Memory B cell (primary cell): ENCODE data around the gene DDX21.
"Not testable (repeated sequence)": the region's sequence is repeated elsewhere in the genome, so short reads cannot be mapped to it uniquely, and the experiment has no call there.

ENCODE experiments used
- ATAC-seq: fragments of 150-1000 bp; cut with Tn5 transposase; 2 replicates; pipeline ENCODE4 v1.10.0; 2021; ENCODE audit warnings: low read depth, mild to moderate bottlenecking, moderate library complexity
- DNase-seq, 2 donors: peaks; one replicate each; pipeline ENCODE4 v3.0.0; 2022; ENCODE audit warnings: low spot score in 2 of 2
- H3K27ac Mint-ChIP-seq: one replicate; pipeline ENCODE4 v1.8.0; 2022; ENCODE audit warnings: mild to moderate bottlenecking, moderate library complexity, mixed read lengths
- H3K27me3 Mint-ChIP-seq: one replicate; pipeline ENCODE4 v1.8.0; 2022; ENCODE audit warnings: mixed read lengths
- H3K36me3 Mint-ChIP-seq: one replicate; pipeline ENCODE4 v1.8.0; 2022; ENCODE audit warnings: mild to moderate bottlenecking, mixed read lengths
- H3K4me1 Mint-ChIP-seq: one replicate; pipeline ENCODE4 v1.8.0; 2022; ENCODE audit warnings: mixed read lengths
- H3K4me3 Mint-ChIP-seq: one replicate; pipeline ENCODE4 v1.8.0; 2022; ENCODE audit warnings: mild to moderate bottlenecking, moderate library complexity, mixed read lengths
- H3K9me3 Mint-ChIP-seq: one replicate; pipeline ENCODE4 v1.8.0; 2022; ENCODE audit warnings: mixed read lengths

DDX21 gene

DNA sequence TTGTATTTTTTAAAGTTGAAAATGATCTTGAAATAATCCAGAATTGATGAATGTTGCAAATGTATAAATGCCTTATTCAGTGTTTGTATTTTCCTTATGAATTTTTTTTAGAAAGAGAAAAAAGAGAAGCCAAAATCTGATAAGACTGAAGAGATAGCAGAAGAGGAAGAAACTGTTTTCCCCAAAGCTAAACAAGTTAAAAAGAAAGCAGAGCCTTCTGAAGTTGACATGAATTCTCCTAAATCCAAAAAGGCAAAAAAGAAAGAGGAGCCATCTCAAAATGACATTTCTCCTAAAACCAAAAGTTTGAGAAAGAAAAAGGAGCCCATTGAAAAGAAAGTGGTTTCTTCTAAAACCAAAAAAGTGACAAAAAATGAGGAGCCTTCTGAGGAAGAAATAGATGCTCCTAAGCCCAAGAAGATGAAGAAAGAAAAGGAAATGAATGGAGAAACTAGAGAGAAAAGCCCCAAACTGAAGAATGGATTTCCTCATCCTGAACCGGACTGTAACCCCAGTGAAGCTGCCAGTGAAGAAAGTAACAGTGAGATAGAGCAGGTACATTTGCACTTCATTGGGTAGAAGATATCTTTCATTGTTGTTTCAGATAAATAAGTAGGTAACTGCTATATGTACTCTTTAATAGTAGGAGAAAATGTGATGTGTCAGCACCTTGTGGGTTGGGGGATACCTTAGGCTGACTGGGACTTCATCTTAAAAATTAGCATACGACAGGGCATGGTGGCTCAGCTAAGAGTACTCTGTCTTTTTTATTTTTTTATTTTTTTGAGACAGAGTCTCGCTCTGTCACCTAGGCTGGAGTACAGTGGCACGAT is 3.9 kb downstream of the DDX21 start:
- Mint-ChIP-seq H3K27me3 (no peaks in the 10 kb centered on the region), H3K27ac (peak overlapping the region; percentile 48), H3K4me3 (no peak overlapping the region), H3K36me3 (peaks cover 21% of the 10 kb centered on the region), H3K4me1 (peaks cover 26% of the 10 kb centered on the region), H3K9me3 (no peaks in the 10 kb centered on the region)
- DNase-seq (no peak), ATAC-seq (no peak)

- no peaks in the 10 kb centered on the region for H3K27me3 Mint-ChIP-seq
Measured at GRCh38 chr10:68963151-68963550, 7.2 kb downstream of the DDX21 start.

DNA sequence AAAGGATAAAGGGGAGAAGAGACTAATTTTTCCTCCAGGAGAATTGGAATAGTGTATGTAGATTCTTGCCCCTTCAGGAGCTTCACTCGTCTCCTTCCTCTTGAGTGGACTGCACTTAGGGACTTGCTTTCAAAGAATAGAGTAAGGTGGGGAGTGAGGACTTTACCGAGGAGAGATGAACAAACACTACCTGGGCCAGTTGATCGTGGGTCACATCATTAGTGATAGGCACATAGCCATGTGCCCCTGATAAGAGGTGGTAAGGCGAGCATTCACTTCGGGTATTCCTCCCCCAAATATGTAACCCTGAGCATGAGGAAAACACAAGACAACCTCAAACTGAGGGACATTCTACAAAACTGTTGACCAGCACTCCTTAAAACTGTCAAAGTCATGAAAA is 18.0 kb downstream of the DDX21 start:
- Mint-ChIP-seq H3K4me3 (no peak overlapping the region), H3K4me1 (peaks cover 2% of the 10 kb centered on the region), H3K9me3 (no peaks in the 10 kb centered on the region), H3K36me3 (peaks cover 42% of the 10 kb centered on the region), H3K27ac (no peak overlapping the region), H3K27me3 (no peaks in the 10 kb centered on the region)
- ATAC-seq (no peak), DNase-seq (no peak)

More at GRCh38 chr10:68963151-68963550, 7.2 kb downstream of the DDX21 start:
- no peaks in the 10 kb centered on the region for H3K9me3 Mint-ChIP-seq
- peaks cover 24% of the 10 kb centered on the region for H3K36me3 Mint-ChIP-seq
- peaks cover 15% of the 10 kb centered on the region for H3K4me1 Mint-ChIP-seq
- no peak overlapping the region for H3K4me3 Mint-ChIP-seq
- no peak overlapping the region for H3K27ac Mint-ChIP-seq
- ATAC-seq (no peak), DNase-seq (no peak)

DNA sequence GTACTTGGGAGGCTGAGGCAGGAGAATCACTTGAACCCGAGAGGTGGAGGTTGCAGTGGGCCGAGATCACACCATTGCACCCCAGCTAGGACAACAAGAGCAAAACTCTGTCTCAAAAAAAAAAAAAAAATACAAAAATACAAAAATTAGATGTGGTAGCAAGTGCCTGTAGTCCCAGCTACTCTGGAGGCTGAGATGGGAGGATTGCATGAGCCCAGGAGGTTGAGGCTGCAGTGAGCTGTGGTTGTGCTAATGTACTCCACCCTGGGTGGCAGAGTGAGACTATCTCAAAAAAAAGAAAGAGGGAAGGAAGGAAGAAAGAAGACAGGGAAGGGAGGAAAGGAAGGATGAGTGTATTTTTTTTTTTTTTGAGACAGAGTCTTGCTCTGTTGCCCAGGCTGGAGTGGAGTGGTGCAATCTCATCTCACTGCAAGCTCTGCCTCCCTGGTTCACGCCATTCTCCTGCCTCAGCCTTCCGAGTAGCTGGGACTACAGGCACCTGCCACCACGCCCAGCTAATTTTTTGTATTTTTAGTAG is 20.0 kb downstream of the DDX21 start:
- H3K36me3 Mint-ChIP-seq: peaks cover 39% of the 10 kb centered on the region
- not testable (repeated sequence) for ATAC-seq, H3K4me3 Mint-ChIP-seq, DNase-seq, H3K4me1 Mint-ChIP-seq, H3K27me3 Mint-ChIP-seq, H3K9me3 Mint-ChIP-seq
- peak overlapping the region; percentile 63 for H3K27ac Mint-ChIP-seq

DNA sequence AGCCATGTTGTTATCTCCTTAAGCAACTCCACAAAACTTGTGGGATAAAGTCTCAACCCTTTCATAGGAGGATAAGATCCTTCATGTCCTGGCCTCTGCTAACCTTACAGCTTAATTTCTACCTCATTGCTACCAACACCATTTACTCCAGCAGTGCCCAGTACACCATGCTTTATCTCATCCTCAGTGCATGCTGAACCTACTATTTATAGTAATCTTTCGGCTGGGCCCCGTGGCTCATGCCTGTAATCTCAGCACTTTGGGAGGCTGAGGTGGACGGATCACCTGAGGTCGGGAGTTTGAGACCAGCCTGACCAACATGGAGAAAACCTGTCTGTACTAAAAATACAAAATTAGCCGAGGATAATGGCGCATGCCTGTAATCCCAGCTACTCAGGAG is 23.8 kb downstream of the DDX21 start:
- not testable (repeated sequence) for H3K27ac Mint-ChIP-seq, H3K4me1 Mint-ChIP-seq, H3K27me3 Mint-ChIP-seq, ATAC-seq, H3K4me3 Mint-ChIP-seq, DNase-seq, H3K9me3 Mint-ChIP-seq
- peaks cover 29% of the 10 kb centered on the region for H3K36me3 Mint-ChIP-seq

- no peak overlapping the region for H3K27ac Mint-ChIP-seq
- DNase-seq (no peak), ATAC-seq (peak; percentile 57)
- peaks cover 26% of the 10 kb centered on the region for H3K36me3 Mint-ChIP-seq
- H3K4me1 Mint-ChIP-seq: no peaks in the 10 kb centered on the region
- no peak overlapping the region for H3K4me3 Mint-ChIP-seq
- H3K9me3 Mint-ChIP-seq: no peaks in the 10 kb centered on the region
- no peaks in the 10 kb centered on the region for H3K27me3 Mint-ChIP-seq
Measured at GRCh38 chr10:68981074-68981473, 25.1 kb downstream of the DDX21 start.

GRCh38 chr10:68982389-68982788 is 26.4 kb downstream of the DDX21 start:
- H3K36me3 Mint-ChIP-seq: peaks cover 22% of the 10 kb centered on the region
- no peaks in the 10 kb centered on the region for H3K9me3 Mint-ChIP-seq
- DNase-seq: no peak
- H3K27ac Mint-ChIP-seq: peak overlapping the region; percentile 32
- ATAC-seq: no peak
- no peaks in the 10 kb centered on the region for H3K4me1 Mint-ChIP-seq
- no peak overlapping the region for H3K4me3 Mint-ChIP-seq
- H3K27me3 Mint-ChIP-seq: no peaks in the 10 kb centered on the region

DNA sequence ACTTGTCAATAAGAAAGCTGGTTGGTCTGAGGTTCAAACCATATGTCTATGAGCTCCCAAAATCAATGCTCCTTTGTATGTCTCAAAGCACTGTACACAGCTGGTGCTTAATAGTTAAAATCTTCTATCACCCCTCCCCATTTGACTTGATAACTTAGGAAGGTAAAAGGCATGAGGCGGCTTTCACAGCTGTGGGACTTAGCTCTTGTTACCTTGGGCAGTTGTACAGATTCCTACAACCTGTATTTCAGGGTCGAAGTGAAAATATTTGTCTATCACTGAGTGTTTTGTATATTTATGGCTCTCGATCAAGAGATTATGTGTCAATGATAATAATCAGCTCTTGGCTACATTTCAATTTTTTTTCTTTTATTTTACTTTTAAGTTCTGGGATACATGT is 31.6 kb downstream of the DDX21 start:
- H3K27me3 Mint-ChIP-seq: no peaks in the 10 kb centered on the region
- H3K9me3 Mint-ChIP-seq: no peaks in the 10 kb centered on the region
- no peak for ATAC-seq
- H3K4me1 Mint-ChIP-seq: peaks cover 22% of the 10 kb centered on the region
- no peak overlapping the region for H3K27ac Mint-ChIP-seq
- peaks cover 8% of the 10 kb centered on the region for H3K36me3 Mint-ChIP-seq
- H3K4me3 Mint-ChIP-seq: peak overlapping the region; percentile 99
- no peak for DNase-seq

GRCh38 chr10:68988530-68989316 is 32.8 kb downstream of the DDX21 start, which contains the start of gene KIFBP:
TSS of gene KIFBP (plus strand) at chr10:68988803. CDS start at chr10:68988833, 30 bp downstream.
- peaks cover 5% of the 10 kb centered on the region for H3K36me3 Mint-ChIP-seq
- H3K4me1 Mint-ChIP-seq: peaks cover 28% of the 10 kb centered on the region
- peak; percentile 60 to 61 for DNase-seq
- H3K27ac Mint-ChIP-seq: peak within 1 kb of the TSS; percentile 84
- ATAC-seq: peak; percentile 79
- no peaks in the 10 kb centered on the region for H3K9me3 Mint-ChIP-seq
- H3K27me3 Mint-ChIP-seq: no peaks in the 10 kb centered on the region
- peak within 1 kb of the TSS; percentile 99 for H3K4me3 Mint-ChIP-seq

DNA sequence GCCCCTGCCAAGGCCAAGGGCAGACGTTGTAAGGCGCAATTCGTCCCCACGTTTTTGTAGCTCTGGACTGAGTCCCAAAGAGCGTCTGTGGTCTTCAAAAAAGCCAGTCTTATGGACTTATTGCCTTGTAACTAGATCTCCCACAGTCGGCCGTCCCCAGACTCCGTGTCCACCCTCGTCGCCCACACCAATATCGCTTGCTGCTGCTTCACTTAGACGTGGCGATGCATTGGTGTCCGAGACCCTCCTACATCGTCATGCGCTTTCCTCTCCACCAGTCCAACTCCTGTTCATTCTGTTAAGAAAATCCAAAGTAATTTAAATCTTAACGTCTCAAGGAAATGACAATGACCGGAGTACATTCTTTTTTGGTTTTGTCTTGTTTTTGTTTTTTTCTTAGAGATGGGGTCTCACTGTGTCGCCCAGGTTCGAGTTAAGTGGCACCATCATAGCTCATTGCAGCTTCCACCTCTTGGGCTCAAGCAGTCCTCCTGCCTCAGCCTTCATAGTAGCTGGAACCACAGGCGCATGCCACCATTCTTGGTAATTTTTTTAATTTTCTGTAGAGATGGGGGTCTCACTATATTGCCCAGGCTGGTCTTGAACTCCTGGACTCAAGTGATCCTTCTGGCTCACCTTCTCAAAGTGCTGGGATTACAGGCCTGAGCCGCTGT is 33.5 kb downstream of the DDX21 start:
- peaks cover 28% of the 10 kb centered on the region for H3K4me1 Mint-ChIP-seq
- DNase-seq: no peak
- peak overlapping the region; percentile 67 for H3K27ac Mint-ChIP-seq
- peak overlapping the region; percentile 99 for H3K4me3 Mint-ChIP-seq
- no peak for ATAC-seq
- H3K27me3 Mint-ChIP-seq: no peaks in the 10 kb centered on the region
- H3K36me3 Mint-ChIP-seq: peaks cover 5% of the 10 kb centered on the region
- H3K9me3 Mint-ChIP-seq: no peaks in the 10 kb centered on the region

DNA sequence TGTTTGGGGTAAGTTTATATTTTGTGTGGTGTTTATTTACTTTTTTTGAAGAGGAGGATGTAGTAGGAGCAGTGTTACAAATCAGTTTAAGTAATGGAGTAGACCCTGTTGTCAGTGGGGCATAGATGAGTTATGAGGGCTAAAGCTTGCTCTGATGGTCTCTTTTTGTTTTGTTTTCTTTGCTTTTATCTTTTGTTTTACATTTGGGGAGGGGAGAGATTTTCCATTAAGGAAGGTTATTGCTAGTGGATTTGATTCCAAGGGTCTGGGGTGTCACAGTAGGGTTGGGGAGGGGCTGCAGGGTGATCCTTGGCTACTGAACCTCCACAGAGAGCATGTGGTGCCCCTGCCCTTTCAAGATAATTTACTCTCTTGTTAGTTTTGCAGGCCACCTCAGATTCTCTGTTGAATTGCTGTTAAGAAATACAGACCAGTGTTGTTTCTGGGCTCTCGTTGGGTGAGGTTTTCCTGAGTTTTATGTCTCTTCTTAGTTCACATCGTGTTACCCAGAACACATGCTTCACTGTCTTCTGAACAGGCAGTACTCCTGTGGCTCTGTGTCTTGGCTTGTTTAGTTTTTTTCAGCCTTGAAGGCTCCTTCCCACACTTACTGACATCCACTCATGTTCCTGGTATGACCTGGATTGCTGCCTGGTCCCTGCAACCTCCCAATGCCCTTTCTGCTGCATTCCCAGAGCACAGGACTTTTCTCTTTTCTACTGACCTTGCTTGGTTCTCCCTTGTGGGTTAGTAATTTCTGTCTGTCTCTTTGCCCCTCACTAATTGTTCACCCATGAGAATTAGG is 36.9 kb downstream of the DDX21 start:
- Mint-ChIP-seq H3K4me1 (peaks cover 39% of the 10 kb centered on the region), H3K4me3 (no peak overlapping the region), H3K9me3 (no peaks in the 10 kb centered on the region), H3K36me3 (peaks cover 4% of the 10 kb centered on the region), H3K27me3 (no peaks in the 10 kb centered on the region), H3K27ac (no peak overlapping the region)
- no peak for DNase-seq
- no peak for ATAC-seq

GRCh38 chr10:68997211-68997610 is 41.2 kb downstream of the DDX21 start:
- DNase-seq: no peak
- H3K36me3 Mint-ChIP-seq: peaks cover 7% of the 10 kb centered on the region
- peaks cover 20% of the 10 kb centered on the region for H3K4me1 Mint-ChIP-seq
- H3K4me3 Mint-ChIP-seq: no peak overlapping the region
- H3K27me3 Mint-ChIP-seq: no peaks in the 10 kb centered on the region
- H3K9me3 Mint-ChIP-seq: no peaks in the 10 kb centered on the region
- peak overlapping the region; percentile 16 for H3K27ac Mint-ChIP-seq
- ATAC-seq: peak; percentile 45

DNA sequence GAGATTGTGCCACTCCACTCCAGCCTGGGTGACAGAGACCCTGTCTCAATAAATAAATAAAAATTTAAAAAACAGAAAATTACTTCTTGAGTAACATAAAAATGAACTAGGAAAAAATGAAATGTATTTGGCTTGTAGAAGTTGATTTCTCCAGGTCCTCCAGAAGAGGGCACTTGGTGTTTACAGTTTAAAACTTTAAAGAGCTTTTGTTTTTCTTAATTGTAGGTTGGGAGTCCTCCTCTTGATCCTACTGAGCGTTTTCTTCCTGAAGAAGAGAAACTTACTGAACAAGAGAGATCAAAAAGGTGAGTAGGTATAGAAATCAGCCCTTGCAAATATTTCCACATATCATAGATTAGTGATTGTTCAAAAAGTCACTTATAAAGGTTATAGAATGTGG is 48.9 kb downstream of the DDX21 start:
- Mint-ChIP-seq H3K27me3 (no peaks in the 10 kb centered on the region), H3K4me1 (no peaks in the 10 kb centered on the region), H3K9me3 (no peaks in the 10 kb centered on the region), H3K27ac (no peak overlapping the region), H3K4me3 (no peak overlapping the region), H3K36me3 (peaks cover 7% of the 10 kb centered on the region)
- peak in 1 of 2 donors; percentile 29 for DNase-seq
- ATAC-seq: peak; percentile 47
